Smooth muscle cell (in vitro differentiated cells): ENCODE measurements around the gene MTAP. TPM values are rescaled to one million over a fixed set of nuclear protein-coding genes. Genes with fewer than 3 reads are reported as not detected.

Source experiments
- DNase-seq: peaks from one replicate; lab custom pipeline; 2025; ENCODE audit not compliant: unreplicated experiment; lab: John Stamatoyannopoulos, UW
- H2AFZ ChIP-seq: fragments of 200-600 bp; sonication (generic); 2 replicates; pipeline ENCODE4 v1.6.0; 2016; ENCODE audit warnings: antibody characterized with exemption, low read depth, mild to moderate bottlenecking
- H3F3A ChIP-seq: fragments of 200-600 bp; sonication (generic); 2 replicates; pipeline ENCODE4 v1.6.0; 2017; ENCODE audit warnings: antibody characterized with exemption, low read depth
- H3K27ac ChIP-seq: fragments of 200-600 bp; sonication (generic); 2 replicates; pipeline ENCODE4 v1.5.1; 2016; ENCODE audit warnings: low read depth, mild to moderate bottlenecking
- H3K27me3 ChIP-seq: fragments of 200-600 bp; sonication (generic); 2 replicates; pipeline ENCODE4 v1.6.1; 2016; ENCODE audit warnings: low read depth, mild to moderate bottlenecking
- H3K36me3 ChIP-seq: fragments of 200-600 bp; sonication (generic); 2 replicates; pipeline ENCODE4 v1.5.1; 2016; ENCODE audit warnings: low read depth
- H3K4me1 ChIP-seq: fragments of 200-600 bp; sonication (generic); 2 replicates; pipeline ENCODE4 v1.5.1; 2016; ENCODE audit warnings: low read depth
- H3K4me2 ChIP-seq: fragments of 200-600 bp; sonication (generic); 2 replicates; pipeline ENCODE4 v1.6.0; 2016; ENCODE audit warnings: mild to moderate bottlenecking
- H3K4me3 ChIP-seq: fragments of 200-600 bp; sonication (generic); 2 replicates; pipeline ENCODE4 v1.5.1; 2016; ENCODE audit warnings: mild to moderate bottlenecking
- H3K79me2 ChIP-seq: fragments of 200-600 bp; sonication (generic); 2 replicates; pipeline ENCODE4 v1.6.0; 2016; ENCODE audit warnings: low read depth, mild to moderate bottlenecking
- H3K9ac ChIP-seq: fragments of 200-600 bp; sonication (generic); 2 replicates; pipeline ENCODE4 v1.6.0; 2016; ENCODE audit warnings: low read depth
- H3K9me3 ChIP-seq: fragments of 200-600 bp; sonication (generic); replicated peaks from 2 replicates; pipeline ENCODE4 v1.5.1; 2016; ENCODE audit warnings: low read depth
- H4K20me1 ChIP-seq: fragments of 200-600 bp; sonication (generic); 2 replicates; pipeline ENCODE4 v1.6.0; 2016; ENCODE audit warnings: low read depth
- WGBS: methylation state at CpG from one replicate; pipeline ENCODE4 v1.1.7; 2016; ENCODE audit warnings: low lambda C conversion rate; 5-methylcytosine and 5-hydroxymethylcytosine counted together
- polyA plus RNA-seq: library from polyadenylated mRNA; unstranded; fragments of >200 nt; fragmentation: Nextera tagmentation; extraction: Ambion mirVana; gene quantifications from 2 replicates; pipeline ENCODE4 v1.2.1, GENCODE V29; 2016
- total RNA-seq: library from RNA; depleted of rRNA; stranded (reverse); fragments of >200 nt; gene quantifications from 2 replicates; pipeline ENCODE4 v1.2.3, GENCODE V29; 2014
- TF ChIP-seq, protein P1 (sequence below): fragments of 200-600 bp; sonication (generic); IDR thresholded peaks from 2 replicates; pipeline ENCODE4 v1.5.1; 2017; ENCODE audit warnings: borderline replicate concordance, mild to moderate bottlenecking, antibody characterized with exemption; ENCODE audit not compliant: insufficient read depth, poor library complexity, severe bottlenecking

Gene MTAP
- total and polyA plus RNA-seq, 2 experiments from 2014 or later: 19.1 to 39.6 TPM

DNA sequence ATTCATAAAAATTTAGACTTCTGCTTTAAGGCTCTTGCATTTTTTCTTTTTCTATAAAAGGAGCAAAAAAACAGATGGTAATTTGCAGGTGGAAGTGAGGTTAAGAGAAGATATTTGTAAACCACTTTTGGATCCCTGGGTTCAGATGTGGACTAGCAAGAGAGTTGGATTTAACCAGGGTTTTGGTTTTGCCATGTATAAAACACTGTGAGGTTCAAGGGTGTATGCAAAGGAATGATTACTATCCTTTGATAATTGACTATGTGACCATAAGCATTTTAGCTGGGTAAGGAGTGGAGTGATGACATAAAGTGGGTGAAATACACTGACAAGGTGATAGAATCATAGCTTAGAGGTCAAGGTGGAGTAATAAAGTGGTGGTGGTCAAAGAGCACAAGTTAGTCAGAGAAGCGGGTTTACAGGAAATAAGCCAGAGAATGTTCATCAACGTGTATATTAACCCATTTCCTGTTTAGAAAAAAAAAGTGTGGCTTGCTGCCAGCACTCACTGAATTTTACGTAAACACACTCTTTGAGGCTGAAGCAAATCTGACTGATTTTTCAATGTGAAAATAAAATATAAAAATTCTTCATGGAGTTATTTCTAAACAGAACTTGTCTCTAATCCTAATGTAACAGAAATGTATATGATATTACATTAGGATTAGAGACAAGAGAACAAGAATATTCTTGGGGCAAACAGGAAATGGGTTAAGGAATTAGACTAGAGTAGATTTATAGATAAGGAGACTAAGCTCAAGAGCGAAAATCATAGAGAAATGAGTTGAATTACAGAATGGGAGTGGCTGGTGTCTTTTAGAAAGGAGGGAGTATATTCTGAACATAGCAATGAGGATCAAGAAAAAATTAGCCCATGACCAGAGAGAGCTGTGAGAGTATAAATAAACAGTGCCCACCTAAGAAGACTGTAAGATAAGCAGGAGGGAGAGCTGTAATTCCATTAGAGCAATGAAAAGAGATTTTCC is 117.2 kb downstream of the MTAP start:
- Histone ChIP-seq H2AFZ (no peak overlapping the region), H3K4me2 (no peak overlapping the region)
- no peak for DNase-seq

DNA sequence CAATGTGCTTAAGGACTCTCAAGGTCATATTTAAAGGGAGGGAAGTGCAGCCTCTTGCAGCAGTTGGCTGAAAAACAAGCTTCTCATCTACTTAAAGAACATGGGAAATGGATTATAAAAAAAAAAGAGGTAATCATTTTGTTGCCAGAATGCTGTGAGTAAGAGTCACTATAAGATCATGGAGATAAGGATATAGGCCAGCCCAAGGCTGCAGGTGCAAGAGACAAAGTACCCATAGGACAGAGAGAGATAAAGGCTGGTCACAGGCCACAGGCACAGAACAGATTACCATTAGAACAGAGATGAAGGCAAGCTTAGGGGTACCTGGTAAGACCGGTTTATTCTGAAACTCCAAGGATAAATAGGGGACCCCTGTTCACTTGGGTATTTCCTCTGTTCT is 121.3 kb downstream of the MTAP start:
- WGBS: 96% methylated on average over 1 of the region's 1 CpG
- TF ChIP-seq, protein P1, sequence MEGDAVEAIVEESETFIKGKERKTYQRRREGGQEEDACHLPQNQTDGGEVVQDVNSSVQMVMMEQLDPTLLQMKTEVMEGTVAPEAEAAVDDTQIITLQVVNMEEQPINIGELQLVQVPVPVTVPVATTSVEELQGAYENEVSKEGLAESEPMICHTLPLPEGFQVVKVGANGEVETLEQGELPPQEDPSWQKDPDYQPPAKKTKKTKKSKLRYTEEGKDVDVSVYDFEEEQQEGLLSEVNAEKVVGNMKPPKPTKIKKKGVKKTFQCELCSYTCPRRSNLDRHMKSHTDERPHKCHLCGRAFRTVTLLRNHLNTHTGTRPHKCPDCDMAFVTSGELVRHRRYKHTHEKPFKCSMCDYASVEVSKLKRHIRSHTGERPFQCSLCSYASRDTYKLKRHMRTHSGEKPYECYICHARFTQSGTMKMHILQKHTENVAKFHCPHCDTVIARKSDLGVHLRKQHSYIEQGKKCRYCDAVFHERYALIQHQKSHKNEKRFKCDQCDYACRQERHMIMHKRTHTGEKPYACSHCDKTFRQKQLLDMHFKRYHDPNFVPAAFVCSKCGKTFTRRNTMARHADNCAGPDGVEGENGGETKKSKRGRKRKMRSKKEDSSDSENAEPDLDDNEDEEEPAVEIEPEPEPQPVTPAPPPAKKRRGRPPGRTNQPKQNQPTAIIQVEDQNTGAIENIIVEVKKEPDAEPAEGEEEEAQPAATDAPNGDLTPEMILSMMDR: no peak
- H3K4me1 ChIP-seq: no peaks in the 10 kb centered on the region

More for the DNA sequence above, 117.2 kb downstream of the MTAP start:
- no peaks in the 10 kb centered on the region for H3K4me1 ChIP-seq
- TF ChIP-seq, protein P1: no peak
- H3K36me3 ChIP-seq: no peaks in the 10 kb centered on the region
- WGBS: 41% methylated on average over 4 of the region's 4 CpGs
- no peaks in the 10 kb centered on the region for H3F3A ChIP-seq
- H3K27ac ChIP-seq: no peak overlapping the region
- H3K9me3 ChIP-seq: no peaks in the 10 kb centered on the region
- no peaks in the 10 kb centered on the region for H3K27me3 ChIP-seq
- H3K9ac ChIP-seq: no peak overlapping the region
- no peak overlapping the region for H3K4me3 ChIP-seq
- no peaks in the 10 kb centered on the region for H4K20me1 ChIP-seq
- H3K79me2 ChIP-seq: no peaks in the 10 kb centered on the region

DNA sequence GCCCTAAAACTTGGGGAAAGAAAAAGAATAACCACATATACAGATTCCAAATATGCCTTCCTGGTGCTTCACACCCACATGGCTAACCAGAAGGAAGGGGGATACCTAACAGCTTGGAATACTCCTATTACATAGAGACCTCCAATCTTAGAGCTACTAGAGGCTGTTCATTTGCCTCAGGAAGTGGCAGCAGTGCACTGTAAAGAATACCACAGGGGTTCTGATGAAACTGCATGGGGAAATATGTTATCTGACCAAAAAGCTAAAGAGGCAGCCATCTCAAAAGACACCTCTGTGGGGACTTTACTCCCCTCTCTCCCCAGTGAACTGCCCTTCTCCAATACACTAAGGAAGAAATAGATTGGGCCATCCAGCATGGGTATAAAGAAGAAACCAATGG is 125.3 kb downstream of the MTAP start:
- no peaks in the 10 kb centered on the region for H3K9me3 ChIP-seq
- H3K9ac ChIP-seq: no peak overlapping the region
- no peak overlapping the region for H3K27ac ChIP-seq
- H3K4me2 ChIP-seq: no peak overlapping the region
- TF ChIP-seq, protein P1: no peak
- no peaks in the 10 kb centered on the region for H3K4me1 ChIP-seq
- no peak overlapping the region for H3K4me3 ChIP-seq
- H3F3A ChIP-seq: no peaks in the 10 kb centered on the region
- H4K20me1 ChIP-seq: no peaks in the 10 kb centered on the region
- H3K36me3 ChIP-seq: no peaks in the 10 kb centered on the region
- H3K27me3 ChIP-seq: no peaks in the 10 kb centered on the region
- H3K79me2 ChIP-seq: no peaks in the 10 kb centered on the region
- DNase-seq: no peak
- no peak overlapping the region for H2AFZ ChIP-seq

More for the DNA sequence above, 121.3 kb downstream of the MTAP start:
- H3K27me3 ChIP-seq: no peaks in the 10 kb centered on the region
- no peak overlapping the region for H3K27ac ChIP-seq
- no peak overlapping the region for H3K4me2 ChIP-seq
- H3K36me3 ChIP-seq: no peaks in the 10 kb centered on the region
- no peak overlapping the region for H2AFZ ChIP-seq
- no peaks in the 10 kb centered on the region for H3F3A ChIP-seq
- H3K9ac ChIP-seq: no peak overlapping the region
- no peak overlapping the region for H3K4me3 ChIP-seq
- no peaks in the 10 kb centered on the region for H4K20me1 ChIP-seq
- H3K79me2 ChIP-seq: no peaks in the 10 kb centered on the region
- H3K9me3 ChIP-seq: no peaks in the 10 kb centered on the region
- no peak for DNase-seq
